SK-N-SH (cell line): ENCODE measurements around the gene WWOX. TPM values are rescaled to one million over a fixed set of nuclear protein-coding genes. Genes with fewer than 3 reads are reported as not detected.

ENCODE experiments used
- CTCF ChIA-PET: fragments of 300-600, 350-600 bp; formaldehyde crosslinking; extraction: SDS; loops from one replicate; lab custom pipeline; 2021; lab: Yijun Ruan, JAX
- POLR2A ChIA-PET: fragments of 350-600 bp; sonication (Branson Sonifier 250); formaldehyde crosslinking; extraction: SDS; loops from one replicate; lab custom pipeline; 2020; ENCODE audit warnings: antibody characterized with exemption, inconsistent platforms; lab: Yijun Ruan, JAX
- DNase-seq: peaks from one replicate; pipeline ENCODE4 v3.0.0; 2012
- H2AFZ ChIP-seq: fragments of 200-600 bp; sonication (generic); 2 replicates; pipeline ENCODE4 v1.8.1; 2016; ENCODE audit warnings: antibody characterized with exemption, mild to moderate bottlenecking, low read depth
- H3F3A ChIP-seq: fragments of 200-600 bp; sonication (generic); replicated peaks from 2 replicates; pipeline ENCODE3; 2016; ENCODE audit warnings: antibody characterized with exemption, mild to moderate bottlenecking; ENCODE audit not compliant: insufficient read depth
- H3K27ac ChIP-seq, 2 experiments: fragments of 200-500 bp in 1 of 2; fragments of 200-600 bp in 1 of 2; sonication (Bioruptor generic) in 1 of 2; sonication (generic), shearing (Covaris generic) in 1 of 2; 2 replicates each; pipeline versions ENCODE4 v1.5.1 to v1.6.1; 2014 to 2016; ENCODE audit warnings: low read depth in 2 of 2, inconsistent platforms in 1 of 2, low read length in 1 of 2, mild to moderate bottlenecking in 1 of 2, mixed read lengths in 1 of 2
- H3K27me3 ChIP-seq: fragments of 200-600 bp; sonication (generic), shearing (Covaris generic); 2 replicates; pipeline ENCODE4 v1.6.1; 2016; ENCODE audit warnings: mixed run types; ENCODE audit not compliant: insufficient read depth
- H3K36me3 ChIP-seq, 2 experiments: fragments of 200-500 bp in 1 of 2; fragments of 200-600 bp in 1 of 2; sonication (Bioruptor generic) in 1 of 2; sonication (generic) in 1 of 2; replicated peaks in 1 of 2; 2 replicates each; pipeline versions ENCODE3 to v1.5.1; 2014 to 2016; ENCODE audit warnings: low read length in 1 of 2, mild to moderate bottlenecking in 1 of 2; ENCODE audit not compliant: insufficient read depth in 2 of 2, control insufficient read depth in 1 of 2
- H3K4me1 ChIP-seq, 2 experiments: fragments of 200-500 bp in 1 of 2; fragments of 200-600 bp in 1 of 2; sonication (Bioruptor generic) in 1 of 2; sonication (generic), shearing (Covaris generic) in 1 of 2; 2 replicates each; pipeline versions ENCODE4 v1.5.1 to v1.6.1; 2014 to 2016; ENCODE audit warnings: low read depth in 1 of 2, low read length in 1 of 2, mixed run types in 1 of 2; ENCODE audit not compliant: insufficient read depth in 2 of 2, control insufficient read depth in 1 of 2
- H3K4me2 ChIP-seq: fragments of 200-600 bp; sonication (generic), shearing (Covaris generic); 2 replicates; pipeline ENCODE4 v1.6.1; 2017; ENCODE audit warnings: mixed run types
- H3K4me3 ChIP-seq, 2 experiments: fragments of 200-500 bp in 1 of 2; fragments of 200-600 bp in 1 of 2; sonication (Bioruptor generic) in 1 of 2; sonication (generic), shearing (Covaris generic) in 1 of 2; 2 replicates each; pipeline versions ENCODE4 v1.5.1 to v1.8.1; 2014 to 2016; ENCODE audit warnings: low read depth in 2 of 2, inconsistent platforms in 1 of 2, low read length in 1 of 2, mild to moderate bottlenecking in 1 of 2, mixed read lengths in 1 of 2, moderate library complexity in 1 of 2
- H3K79me2 ChIP-seq: fragments of 200-600 bp; sonication (generic); 2 replicates; pipeline ENCODE4 v1.8.1; 2017; ENCODE audit warnings: mild to moderate bottlenecking; ENCODE audit not compliant: insufficient read depth
- H3K9ac ChIP-seq: fragments of 200-600 bp; sonication (generic); 2 replicates; pipeline ENCODE4 v1.6.1; 2017; ENCODE audit warnings: mixed run types
- H3K9me2 ChIP-seq: fragments of 200-600 bp; sonication (generic); 2 replicates; pipeline ENCODE4 v1.6.1; 2017; ENCODE audit warnings: mixed run types
- H3K9me3 ChIP-seq: fragments of 200-600 bp; sonication (generic); 2 replicates; pipeline ENCODE4 v1.6.1; 2017; ENCODE audit warnings: mixed run types, mild to moderate bottlenecking, moderate library complexity
- H4K20me1 ChIP-seq: fragments of 200-600 bp; sonication (generic); 2 replicates; pipeline ENCODE4 v1.6.1; 2017; ENCODE audit warnings: mild to moderate bottlenecking, mixed run types; ENCODE audit not compliant: insufficient read depth
- CHD2 ChIP-seq: fragments of 150-350 bp; IDR thresholded peaks from 2 replicates; pipeline ENCODE4 v1.6.1; 2018; ENCODE audit warnings: low read length; ENCODE audit not compliant: partially characterized antibody
- EP300 ChIP-seq, 2 experiments: IDR thresholded peaks; 2 replicates each; pipeline versions ENCODE4 v1.4.0 to v1.6.1; 2012; ENCODE audit warnings: borderline replicate concordance in 1 of 2, low read depth in 1 of 2, low read length in 1 of 2
- FOXM1 ChIP-seq: IDR thresholded peaks from 2 replicates; pipeline ENCODE4 v1.4.0; 2012; ENCODE audit warnings: low read depth, mild to moderate bottlenecking
- GABPA ChIP-seq: IDR thresholded peaks from 2 replicates; pipeline ENCODE4 v1.4.0; 2012; ENCODE audit warnings: low read depth, mild to moderate bottlenecking
- GATA2 ChIP-seq: sonication (generic); formaldehyde crosslinking; IDR thresholded peaks from 2 replicates; pipeline ENCODE4 v1.5.0; 2020; ENCODE audit warnings: mild to moderate bottlenecking, missing genetic modification reagents
- MEF2A ChIP-seq: IDR thresholded peaks from 2 replicates; pipeline ENCODE4 v1.4.0; 2012; ENCODE audit warnings: low read depth, borderline replicate concordance
- MXI1 ChIP-seq: IDR thresholded peaks from 2 replicates; pipeline ENCODE4 v1.6.1; 2012; ENCODE audit warnings: mild to moderate bottlenecking, low read depth, low read length, improper control_type of control experiment
- RAD21 ChIP-seq: IDR thresholded peaks from 2 replicates; pipeline ENCODE4 v1.6.1; 2012; ENCODE audit warnings: mild to moderate bottlenecking, low read length
- RCOR1 ChIP-seq: fragments of 150-350 bp; IDR thresholded peaks from 2 replicates; pipeline ENCODE4 v1.6.1; 2017; ENCODE audit warnings: antibody characterized with exemption, low read length
- RFX5 ChIP-seq: IDR thresholded peaks from 2 replicates; pipeline ENCODE4 v1.6.1; 2012; ENCODE audit warnings: mild to moderate bottlenecking, improper control_type of control experiment, low read length
- RXRA ChIP-seq: IDR thresholded peaks from 2 replicates; pipeline ENCODE4 v1.4.0; 2012; ENCODE audit warnings: low read depth, mild to moderate bottlenecking, borderline replicate concordance
- SIN3A ChIP-seq: IDR thresholded peaks from 2 replicates; pipeline ENCODE4 v1.6.1; 2012; ENCODE audit warnings: low read depth, mild to moderate bottlenecking, low read length, moderate library complexity, borderline replicate concordance
- TAF1 ChIP-seq: IDR thresholded peaks from 2 replicates; pipeline ENCODE4 v1.6.1; 2012; ENCODE audit warnings: low read depth, mild to moderate bottlenecking, low read length, moderate library complexity, borderline replicate concordance
- TEAD4 ChIP-seq: IDR thresholded peaks from 2 replicates; pipeline ENCODE4 v1.4.0; 2012; ENCODE audit warnings: mild to moderate bottlenecking, borderline replicate concordance; ENCODE audit not compliant: insufficient read depth
- YY1 ChIP-seq: IDR thresholded peaks from 2 replicates; pipeline ENCODE4 v1.4.0; 2012; ENCODE audit warnings: low read depth, mild to moderate bottlenecking
- WGBS: methylation state at CpG from one replicate; pipeline ENCODE4 v1.1.6; 2017; ENCODE audit warnings: low lambda C conversion rate; 5-methylcytosine and 5-hydroxymethylcytosine counted together
- polyA plus RNA-seq, 3 experiments: library from polyadenylated mRNA; depleted of rRNA; stranded (reverse); fragments of >200 nt; gene quantifications; 2 replicates each; pipeline ENCODE4 v1.2.3, GENCODE V29; 2012
- TF ChIP-seq, protein P1 (sequence below): IDR thresholded peaks from 2 replicates; pipeline ENCODE4 v1.4.0; 2012; ENCODE audit warnings: low read depth, borderline replicate concordance
- TF ChIP-seq, protein P2 (sequence below): IDR thresholded peaks from 2 replicates; pipeline ENCODE4 v1.4.0; 2012; ENCODE audit warnings: low read depth, borderline replicate concordance
- TF ChIP-seq, protein P3 (sequence below): IDR thresholded peaks from 2 replicates; pipeline ENCODE4 v1.4.0; 2012; ENCODE audit warnings: low read depth
- TF ChIP-seq, protein P4 (sequence below): IDR thresholded peaks from 2 replicates; pipeline ENCODE4 v1.6.1; 2012; ENCODE audit warnings: mild to moderate bottlenecking, low read depth, low read length, moderate library complexity

Gene WWOX
- polyA plus RNA-seq, 1 of the 3 experiments (the other 2 are of a cell fraction), result 10.8 TPM

DNA sequence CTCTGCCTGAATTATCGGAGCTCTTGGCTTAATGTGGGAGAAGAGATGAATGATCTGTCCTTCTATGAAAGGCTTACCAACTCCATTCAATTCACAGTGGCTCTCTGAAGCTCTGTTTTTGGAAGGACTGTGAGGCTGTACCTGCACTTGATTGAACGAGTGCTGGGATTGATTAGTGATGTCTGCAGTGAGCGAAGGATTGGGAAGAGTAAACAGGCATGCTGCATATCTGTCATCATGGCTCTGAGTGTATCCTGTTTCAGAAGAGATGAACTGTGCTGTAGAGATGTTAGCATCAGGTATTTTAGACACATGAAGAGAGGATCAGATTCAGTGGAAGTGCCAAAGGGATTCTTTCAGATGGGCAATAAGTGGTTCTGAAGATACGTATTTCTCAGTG lies 937.1 kb downstream of the WWOX start:
- CTCF ChIA-PET, result no interaction called here
- Histone ChIP-seq H3K79me2 (no peaks in the 10 kb centered on the region), H3K4me2 (no peak overlapping the region), H3K27ac (no peak overlapping the region), H3K4me1 (no peaks in the 10 kb centered on the region), H3K27me3 (no peaks in the 10 kb centered on the region), H2AFZ (no peak overlapping the region), H3F3A (no peaks in the 10 kb centered on the region), H3K9me2 (no peaks in the 10 kb centered on the region), H3K9ac (no peak overlapping the region), H3K4me3 (no peak overlapping the region), H3K36me3 (no peaks in the 10 kb centered on the region)
- DNase-seq, result no peak
- TF ChIP-seq EP300 (IDR thresholded peaks at IDR 0.05; ENCODE audit: borderline replicate concordance in 1 of 2, low read depth in 1 of 2, low read length in 1 of 2) (no peak), YY1 (no peak), RCOR1 (no peak), GATA2 (CRISPR knock-in tag) (no peak), RXRA (no peak), MXI1 (no peak), FOXM1 (no peak), TAF1 (no peak), GABPA (no peak), RFX5 (no peak), CHD2 (no peak), TEAD4 (no peak), MEF2A (no peak), RAD21 (no peak), SIN3A (no peak)
- TF ChIP-seq, protein P1, sequence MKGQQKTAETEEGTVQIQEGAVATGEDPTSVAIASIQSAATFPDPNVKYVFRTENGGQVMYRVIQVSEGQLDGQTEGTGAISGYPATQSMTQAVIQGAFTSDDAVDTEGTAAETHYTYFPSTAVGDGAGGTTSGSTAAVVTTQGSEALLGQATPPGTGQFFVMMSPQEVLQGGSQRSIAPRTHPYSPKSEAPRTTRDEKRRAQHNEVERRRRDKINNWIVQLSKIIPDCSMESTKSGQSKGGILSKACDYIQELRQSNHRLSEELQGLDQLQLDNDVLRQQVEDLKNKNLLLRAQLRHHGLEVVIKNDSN, result no peak
- TF ChIP-seq, protein P2, sequence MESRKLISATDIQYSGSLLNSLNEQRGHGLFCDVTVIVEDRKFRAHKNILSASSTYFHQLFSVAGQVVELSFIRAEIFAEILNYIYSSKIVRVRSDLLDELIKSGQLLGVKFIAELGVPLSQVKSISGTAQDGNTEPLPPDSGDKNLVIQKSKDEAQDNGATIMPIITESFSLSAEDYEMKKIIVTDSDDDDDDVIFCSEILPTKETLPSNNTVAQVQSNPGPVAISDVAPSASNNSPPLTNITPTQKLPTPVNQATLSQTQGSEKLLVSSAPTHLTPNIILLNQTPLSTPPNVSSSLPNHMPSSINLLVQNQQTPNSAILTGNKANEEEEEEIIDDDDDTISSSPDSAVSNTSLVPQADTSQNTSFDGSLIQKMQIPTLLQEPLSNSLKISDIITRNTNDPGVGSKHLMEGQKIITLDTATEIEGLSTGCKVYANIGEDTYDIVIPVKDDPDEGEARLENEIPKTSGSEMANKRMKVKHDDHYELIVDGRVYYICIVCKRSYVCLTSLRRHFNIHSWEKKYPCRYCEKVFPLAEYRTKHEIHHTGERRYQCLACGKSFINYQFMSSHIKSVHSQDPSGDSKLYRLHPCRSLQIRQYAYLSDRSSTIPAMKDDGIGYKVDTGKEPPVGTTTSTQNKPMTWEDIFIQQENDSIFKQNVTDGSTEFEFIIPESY, result no peak
- TF ChIP-seq, protein P3, sequence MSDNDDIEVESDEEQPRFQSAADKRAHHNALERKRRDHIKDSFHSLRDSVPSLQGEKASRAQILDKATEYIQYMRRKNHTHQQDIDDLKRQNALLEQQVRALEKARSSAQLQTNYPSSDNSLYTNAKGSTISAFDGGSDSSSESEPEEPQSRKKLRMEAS, result no peak
- TF ChIP-seq, protein P4, sequence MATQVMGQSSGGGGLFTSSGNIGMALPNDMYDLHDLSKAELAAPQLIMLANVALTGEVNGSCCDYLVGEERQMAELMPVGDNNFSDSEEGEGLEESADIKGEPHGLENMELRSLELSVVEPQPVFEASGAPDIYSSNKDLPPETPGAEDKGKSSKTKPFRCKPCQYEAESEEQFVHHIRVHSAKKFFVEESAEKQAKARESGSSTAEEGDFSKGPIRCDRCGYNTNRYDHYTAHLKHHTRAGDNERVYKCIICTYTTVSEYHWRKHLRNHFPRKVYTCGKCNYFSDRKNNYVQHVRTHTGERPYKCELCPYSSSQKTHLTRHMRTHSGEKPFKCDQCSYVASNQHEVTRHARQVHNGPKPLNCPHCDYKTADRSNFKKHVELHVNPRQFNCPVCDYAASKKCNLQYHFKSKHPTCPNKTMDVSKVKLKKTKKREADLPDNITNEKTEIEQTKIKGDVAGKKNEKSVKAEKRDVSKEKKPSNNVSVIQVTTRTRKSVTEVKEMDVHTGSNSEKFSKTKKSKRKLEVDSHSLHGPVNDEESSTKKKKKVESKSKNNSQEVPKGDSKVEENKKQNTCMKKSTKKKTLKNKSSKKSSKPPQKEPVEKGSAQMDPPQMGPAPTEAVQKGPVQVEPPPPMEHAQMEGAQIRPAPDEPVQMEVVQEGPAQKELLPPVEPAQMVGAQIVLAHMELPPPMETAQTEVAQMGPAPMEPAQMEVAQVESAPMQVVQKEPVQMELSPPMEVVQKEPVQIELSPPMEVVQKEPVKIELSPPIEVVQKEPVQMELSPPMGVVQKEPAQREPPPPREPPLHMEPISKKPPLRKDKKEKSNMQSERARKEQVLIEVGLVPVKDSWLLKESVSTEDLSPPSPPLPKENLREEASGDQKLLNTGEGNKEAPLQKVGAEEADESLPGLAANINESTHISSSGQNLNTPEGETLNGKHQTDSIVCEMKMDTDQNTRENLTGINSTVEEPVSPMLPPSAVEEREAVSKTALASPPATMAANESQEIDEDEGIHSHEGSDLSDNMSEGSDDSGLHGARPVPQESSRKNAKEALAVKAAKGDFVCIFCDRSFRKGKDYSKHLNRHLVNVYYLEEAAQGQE, result no peak
- TF ChIP-seq, all 33 proteins: peak for 0
- POLR2A ChIA-PET, result no interaction called here
- H4K20me1 ChIP-seq, result no peaks in the 10 kb centered on the region
- H3K9me3 ChIP-seq, result no peaks in the 10 kb centered on the region
- 58% methylated on average over 4 of the region's 4 CpGs for WGBS
